Brain pericyte (primary cell): Measurements from ENCODE around the gene IRS2.
"Not testable (repeated sequence)": the region's sequence is repeated elsewhere in the genome, so short reads cannot be mapped to it uniquely, and the experiment has no call there.

Experiments
- DNase-seq: peaks from one replicate; pipeline ENCODE4 v3.0.0-alpha.2; 2012; ENCODE audit warnings: low read depth, low spot score

The IRS2 gene

DNA sequence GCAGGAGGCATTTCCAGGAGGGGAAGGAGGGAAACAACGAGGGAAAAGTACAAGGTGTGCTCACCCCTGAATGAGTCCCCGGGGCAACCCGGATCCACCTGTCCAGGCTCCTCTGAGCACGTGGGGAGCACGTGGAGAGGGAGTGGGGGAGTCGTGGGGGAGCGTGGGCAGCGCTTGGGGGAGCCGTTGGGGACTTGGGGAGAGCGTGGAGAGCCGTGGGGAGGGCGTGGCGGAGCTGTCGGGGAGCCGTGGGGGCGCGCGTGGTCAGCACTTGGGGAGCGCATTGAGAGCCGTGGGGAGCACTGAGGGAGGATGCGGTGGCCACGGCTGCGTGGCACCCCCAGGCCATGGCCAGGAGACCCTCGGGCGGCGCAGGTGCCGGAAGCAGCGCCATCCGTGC, 52.8 kb downstream of the IRS2 start:
- DNase-seq = no peak

DNA sequence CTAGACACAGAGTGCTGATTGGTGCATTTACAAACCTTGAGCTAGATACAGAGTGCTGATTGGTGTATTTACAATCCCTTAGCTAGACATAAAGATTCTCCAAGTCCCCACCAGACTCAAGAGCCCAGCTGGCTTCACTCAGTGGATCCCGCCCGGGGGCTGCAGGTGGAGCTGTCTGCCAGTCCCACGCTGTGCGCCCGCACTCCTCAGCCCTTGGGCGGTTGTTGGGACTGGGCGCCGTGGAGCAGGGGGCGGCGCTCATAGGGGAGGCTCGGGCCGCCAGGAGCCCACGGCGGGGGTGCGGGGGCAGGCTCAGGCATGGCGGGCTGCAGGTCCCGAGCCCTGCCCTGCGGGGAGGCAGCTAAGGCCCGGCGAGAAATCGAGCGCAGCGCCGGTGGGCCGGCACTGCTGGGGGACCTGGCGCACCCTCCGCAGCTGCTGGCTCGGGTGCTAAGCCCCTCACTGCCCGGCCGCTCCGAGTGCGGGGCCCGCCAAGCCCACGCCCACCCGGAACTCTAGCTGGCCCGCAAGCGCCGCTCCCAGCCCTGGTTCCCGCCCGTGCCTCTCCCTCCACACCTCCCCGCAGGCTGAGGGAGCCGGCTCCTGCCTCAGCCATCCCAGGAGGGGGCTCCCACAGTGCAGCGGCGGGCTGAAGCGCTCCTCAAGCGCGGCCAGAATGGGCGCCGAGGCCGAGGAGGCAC, 53.8 kb downstream of the IRS2 start:
- not testable (repeated sequence) for DNase-seq

DNA sequence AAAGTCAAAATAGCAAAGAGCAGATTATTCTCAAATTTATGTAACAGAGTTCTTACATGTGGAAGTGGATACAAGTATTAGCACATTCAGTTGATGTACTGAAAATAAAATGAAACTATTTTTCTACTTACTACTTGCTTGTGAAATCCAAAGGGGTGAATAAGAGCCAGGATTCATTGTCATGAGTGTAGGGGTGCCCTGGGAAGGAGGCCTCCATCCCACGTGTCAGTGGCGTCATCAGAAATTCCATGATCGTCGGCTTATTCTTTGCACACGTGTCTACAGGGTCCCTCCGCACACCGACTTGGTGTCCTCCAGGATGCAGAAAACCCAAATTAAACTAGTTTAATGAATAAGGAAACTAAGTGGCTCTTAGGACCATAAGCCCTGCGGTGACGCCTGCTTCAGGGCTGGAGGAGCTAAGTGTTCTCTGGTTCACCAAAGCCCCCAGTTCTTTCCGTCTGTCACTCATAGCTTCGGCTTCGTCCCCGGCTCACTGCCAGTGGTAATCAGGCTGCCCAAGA, 55.5 kb downstream of the IRS2 start:
- DNase-seq = no peak

DNA sequence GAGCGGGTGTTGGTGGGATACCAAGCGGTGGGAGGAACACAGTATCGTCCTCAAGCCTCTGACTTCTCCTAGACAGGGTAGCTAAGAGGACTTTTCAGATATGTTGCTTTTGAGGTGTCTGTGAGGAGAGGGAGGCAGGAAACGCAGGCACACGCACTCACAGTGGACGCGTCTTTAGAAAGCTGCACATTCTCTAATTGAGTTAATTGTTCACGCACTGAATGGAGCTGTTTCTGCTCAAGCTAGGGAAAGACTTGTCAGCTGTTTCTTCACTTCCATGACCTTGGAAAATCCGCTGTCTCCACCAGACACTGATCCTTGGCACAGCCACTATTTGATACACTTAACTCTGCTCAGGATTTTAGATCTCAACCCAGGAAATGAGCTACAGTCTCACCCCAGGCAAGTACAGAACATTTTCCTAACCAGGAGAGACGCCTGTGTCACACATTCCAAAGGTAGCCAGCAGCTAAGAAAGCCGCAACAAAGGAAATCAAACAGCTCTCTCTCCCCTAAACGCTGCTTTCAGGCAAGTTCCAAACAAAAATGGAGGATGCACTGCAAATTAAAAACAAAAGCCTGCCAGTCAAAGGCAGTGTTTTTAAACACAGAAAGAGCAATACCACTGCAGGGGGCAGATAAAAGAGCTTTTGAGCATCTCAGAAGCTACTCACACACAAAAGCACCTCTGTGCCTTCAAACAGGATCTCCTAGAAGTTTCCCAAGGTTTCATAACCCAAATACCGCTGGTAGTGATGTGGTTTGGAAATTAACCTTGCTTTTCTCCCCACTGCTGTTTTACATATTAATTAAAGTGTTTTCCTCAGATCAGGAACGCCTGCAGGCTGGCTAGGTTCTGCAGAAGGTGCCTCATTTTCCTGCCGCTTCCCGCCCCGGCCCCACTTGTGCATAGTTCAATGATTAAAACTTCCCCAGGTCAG, 57.3 kb downstream of the IRS2 start:
- DNase-seq = no peak

DNA sequence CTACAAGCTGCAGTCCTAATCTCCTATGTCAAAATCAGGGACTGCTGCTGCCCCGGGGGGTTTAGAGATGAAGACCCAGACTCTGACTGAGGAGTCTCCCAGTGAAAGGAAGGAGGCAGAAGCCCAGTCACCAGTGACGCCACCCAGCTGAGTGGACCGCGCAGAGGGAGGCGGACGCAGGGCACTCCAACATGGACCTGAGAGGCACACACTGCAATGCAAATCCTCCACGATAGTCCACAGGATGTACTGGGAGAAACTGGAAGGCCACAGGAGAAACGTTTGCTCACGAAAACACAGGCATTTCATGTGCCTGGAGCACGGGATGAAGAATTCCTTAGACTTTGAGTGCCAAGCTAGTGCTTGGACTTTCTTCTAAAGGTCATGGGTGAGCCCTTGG, 58.3 kb downstream of the IRS2 start:
- DNase-seq = no peak

DNA sequence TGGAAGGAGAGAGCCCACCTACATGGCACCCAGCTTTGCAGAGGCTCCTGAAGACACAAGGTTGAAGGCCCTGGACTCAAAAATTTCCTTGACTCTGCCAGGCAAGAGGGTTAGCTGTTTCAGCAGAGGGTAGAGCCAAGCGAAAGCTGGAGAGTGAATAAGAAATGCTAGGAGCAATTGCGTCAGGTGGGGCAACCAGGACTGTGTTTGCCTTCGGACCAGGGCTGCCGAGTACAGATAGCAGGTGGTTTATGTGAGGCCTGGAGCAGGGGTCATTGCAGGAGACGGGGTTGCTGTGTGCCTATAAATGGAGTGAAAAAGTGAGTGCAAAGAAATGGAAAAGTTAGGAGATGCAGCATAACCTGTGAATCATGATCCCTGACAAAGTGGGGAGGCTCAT, 59.1 kb downstream of the IRS2 start:
- no peak for DNase-seq

DNA sequence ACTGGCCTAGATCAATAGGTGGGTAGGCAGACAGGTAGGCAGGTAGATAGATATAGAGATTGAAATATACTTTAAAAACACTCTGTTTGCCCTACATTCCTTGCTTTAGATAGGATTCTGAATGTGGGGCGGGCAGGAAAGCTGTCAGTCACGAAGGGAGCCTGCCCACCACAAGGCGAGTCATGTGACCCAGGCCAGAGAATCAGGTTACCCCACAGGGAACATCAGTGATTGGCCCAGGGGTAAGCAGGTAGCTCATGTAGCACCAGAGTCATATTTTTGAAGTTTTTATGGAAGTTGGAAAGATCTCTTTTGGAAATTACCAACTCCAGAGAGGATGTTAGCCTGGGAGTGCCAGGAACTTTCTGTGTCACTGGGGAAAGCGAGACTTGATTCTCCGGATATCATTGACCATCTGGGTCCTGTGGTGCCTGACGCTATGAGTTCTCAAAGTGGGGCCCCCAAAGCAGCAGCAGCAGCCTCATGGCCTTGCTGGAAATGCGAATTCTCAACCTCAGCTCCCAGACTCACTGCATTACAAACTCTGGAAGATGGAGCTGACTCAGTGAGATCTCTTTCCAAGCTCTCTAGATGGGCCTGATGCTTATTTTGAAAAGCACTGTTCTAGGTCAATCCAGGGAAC, 60.3 kb downstream of the IRS2 start:
- no peak for DNase-seq

DNA sequence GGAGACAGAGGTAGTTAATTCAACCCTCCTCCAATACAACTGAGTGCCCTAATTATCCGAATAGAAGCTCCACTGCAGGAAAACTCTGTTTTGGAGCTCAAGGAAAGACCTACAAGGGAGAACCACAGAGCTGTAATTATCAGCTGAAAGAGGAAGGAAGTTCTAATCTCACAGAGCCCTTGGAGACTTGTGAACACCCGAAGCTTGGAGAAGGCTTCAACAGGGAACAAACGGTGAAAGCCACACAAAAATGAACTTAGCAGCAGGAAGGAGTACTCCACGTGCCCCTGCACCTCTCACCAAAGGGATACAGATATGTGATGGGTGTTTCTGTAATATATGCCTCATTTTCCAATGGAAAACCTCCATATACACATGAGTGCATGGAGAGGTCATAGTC, 61.1 kb downstream of the IRS2 start:
- DNase-seq = no peak

DNA sequence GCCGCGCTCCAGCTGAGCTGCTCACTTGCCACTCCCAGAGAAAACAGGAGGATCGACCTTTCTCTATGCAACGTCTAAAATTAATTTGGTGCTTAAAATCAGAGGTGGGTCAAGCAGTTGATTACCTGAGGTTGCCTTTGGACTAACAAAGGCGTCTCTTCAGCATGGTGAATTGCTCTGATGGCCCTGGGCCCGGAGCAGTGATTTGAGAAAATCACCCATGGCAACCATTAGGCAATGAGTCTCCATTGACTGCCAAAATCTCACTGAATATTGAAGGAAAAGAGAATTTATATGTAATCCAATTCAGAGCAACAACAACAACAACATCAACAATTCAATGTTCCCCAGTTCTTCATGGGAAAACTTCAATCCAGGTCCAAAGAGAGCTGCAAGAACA, 61.8 kb downstream of the IRS2 start:
- no peak for DNase-seq

DNA sequence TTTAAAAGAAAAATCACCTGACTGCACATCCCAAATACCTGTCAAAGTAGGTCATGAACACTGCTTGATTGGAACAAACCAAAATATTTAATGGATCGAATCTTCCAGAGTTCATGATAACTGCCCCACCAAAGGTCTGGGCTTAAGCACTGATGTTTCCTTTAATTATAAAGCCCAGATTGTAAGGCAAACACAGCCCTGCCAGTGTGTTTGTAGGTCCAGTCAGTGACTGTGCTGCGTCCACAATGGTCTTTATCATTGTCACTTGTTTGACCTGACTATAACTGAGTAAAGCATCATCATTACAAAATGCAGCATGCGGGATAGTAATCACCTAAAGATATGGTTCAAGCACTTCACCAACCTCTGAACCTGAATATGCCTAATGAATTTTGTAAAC, 63.3 kb downstream of the IRS2 start:
- DNase-seq = no peak

DNA sequence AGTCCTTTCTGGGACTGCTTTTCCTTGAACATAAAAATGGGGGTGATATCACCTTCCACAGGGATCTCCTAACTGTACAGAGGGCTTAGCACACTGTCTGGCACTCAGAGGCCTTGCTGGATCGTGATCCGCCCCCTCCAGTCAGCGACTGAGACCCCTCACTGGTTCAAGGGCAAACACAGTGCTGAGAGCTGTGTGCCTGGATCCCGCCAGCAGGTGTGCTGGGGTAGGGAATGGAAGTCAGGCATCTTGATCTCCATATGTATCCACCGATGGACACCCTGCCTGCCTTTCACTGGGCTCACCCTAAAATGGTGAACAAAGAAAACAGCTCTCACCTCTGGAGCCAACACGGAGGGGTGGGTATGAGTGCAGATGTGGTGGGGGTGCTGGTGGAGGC, 64.3 kb downstream of the IRS2 start:
- no peak for DNase-seq

DNA sequence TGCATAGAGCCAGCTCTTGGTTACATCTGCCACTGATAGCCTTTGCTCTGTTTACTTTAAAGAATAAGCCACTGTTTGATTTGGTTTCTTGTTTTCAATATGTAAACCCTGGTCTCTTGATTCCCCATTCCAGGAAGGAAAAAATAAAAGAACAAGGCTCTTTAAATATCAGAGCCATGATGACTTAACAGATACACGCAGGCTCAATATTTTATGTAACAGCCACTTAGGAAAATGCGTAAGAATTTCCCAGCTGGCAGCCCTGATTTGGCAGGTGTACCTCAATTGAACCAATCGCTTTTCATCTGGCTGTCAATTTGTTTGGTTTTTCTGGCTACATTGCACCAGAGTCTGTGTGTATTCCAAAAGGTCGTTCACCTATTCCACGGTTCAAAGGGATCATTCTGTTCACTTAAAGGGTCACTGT, 65.6 kb downstream of the IRS2 start:
- DNase-seq = no peak

DNA sequence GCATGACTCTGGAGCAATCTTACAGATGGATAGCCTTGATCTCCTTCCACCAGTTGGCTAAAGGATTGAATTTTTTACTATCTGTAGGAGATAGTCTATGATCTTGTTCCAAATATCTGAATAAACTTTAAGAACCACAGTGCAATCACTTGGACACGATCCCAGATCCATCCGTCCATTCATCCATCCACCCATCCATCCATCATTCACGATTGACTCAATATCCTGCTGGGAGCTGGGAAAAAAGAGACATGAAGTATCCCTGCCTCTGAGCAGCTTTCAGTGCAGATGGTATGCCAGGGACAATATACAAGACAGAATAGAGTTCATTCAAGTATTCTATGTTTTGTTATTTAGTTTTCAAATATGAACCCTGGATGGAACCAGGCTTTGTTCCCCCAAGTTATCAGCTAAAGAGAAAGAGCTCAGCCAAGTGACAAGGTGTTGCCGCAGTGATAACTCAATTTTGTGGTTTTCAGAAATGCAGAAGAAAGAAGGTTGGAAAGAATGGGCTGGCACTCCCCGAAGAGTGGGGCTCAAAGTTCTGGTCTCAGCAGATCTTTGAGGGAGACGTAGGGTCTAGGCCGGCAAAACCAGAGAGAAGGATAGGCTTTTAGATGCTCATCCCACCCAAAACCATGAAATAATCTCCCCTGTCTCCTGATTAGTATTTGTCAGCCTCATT, 66.3 kb downstream of the IRS2 start:
- DNase-seq = no peak

DNA sequence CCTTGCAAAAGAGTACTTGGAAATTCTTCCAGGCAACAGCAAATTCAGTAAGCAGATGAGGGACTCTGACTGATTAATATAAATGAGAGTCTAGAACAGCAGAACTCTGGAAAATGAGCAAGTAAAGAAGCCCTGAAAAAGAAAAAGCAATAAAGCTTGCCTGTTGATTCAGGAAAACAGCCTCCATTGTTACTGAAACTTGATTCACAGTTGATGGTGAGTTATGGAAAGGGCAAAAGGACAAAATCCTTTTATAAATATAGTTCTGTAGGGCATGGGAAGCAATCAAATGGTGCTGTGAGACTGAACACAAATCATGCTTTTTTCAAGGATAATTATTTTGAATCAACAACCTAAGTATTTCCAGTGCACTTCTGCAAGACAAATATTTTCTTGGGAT, 67.7 kb downstream of the IRS2 start:
- DNase-seq = no peak

DNA sequence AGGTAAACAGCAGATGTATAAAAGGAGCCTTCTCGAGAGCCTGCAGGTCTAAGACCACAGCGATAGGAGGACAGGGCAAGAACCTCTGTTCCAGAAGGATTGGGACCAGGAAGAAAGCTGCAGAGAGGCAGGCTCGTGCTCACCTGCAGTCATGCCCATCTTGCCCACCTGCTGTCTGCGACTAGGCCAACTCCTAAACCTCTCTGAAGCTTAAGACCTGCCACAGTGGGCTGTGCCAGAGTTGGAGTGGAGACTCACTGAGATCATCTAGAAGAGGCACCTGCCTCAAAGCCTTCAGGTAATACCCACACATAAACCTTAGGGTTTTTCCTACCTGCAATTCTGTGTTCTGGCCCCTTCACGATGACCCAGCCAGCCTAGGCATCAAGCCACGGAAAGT, 68.7 kb downstream of the IRS2 start:
- no peak for DNase-seq

DNA sequence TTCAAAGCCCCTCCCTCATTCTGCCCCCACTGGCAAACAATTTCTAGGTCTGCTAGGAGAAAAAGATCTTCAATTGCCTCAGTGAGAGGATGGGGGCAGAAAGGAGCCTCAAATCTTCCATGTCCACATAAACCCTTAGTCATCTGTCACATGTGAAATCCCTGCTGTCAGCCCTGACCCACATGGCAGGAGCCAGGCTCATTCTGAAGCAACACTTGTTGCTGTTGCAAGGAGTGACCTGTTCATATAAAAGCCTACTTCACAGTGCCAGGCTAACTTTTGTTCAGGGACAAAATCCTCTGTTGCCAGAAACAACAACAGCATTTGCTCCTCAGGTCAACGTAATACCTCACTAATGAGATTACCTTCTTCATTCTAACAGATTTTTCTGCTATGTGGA, 70.5 kb downstream of the IRS2 start:
- DNase-seq = peak; percentile 17

DNA sequence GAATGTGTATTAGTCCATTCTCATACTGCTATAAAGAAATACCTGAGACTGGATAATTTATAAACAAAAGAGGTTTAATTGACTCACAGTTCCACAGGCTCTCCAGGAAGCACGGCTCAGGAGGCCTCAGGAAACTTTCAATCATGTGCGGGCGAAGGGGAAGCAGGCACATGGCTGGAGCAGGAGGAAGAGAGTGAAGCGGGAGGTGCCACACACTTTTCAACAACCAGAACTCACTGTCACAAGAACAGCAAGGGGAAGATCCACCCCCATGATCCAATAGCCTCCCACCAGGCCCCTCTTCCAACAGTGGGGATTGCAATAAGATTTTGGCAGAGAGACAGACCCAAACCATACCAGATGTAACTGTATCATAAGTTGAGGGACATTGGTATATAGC, 72.7 kb downstream of the IRS2 start:
- no peak for DNase-seq

DNA sequence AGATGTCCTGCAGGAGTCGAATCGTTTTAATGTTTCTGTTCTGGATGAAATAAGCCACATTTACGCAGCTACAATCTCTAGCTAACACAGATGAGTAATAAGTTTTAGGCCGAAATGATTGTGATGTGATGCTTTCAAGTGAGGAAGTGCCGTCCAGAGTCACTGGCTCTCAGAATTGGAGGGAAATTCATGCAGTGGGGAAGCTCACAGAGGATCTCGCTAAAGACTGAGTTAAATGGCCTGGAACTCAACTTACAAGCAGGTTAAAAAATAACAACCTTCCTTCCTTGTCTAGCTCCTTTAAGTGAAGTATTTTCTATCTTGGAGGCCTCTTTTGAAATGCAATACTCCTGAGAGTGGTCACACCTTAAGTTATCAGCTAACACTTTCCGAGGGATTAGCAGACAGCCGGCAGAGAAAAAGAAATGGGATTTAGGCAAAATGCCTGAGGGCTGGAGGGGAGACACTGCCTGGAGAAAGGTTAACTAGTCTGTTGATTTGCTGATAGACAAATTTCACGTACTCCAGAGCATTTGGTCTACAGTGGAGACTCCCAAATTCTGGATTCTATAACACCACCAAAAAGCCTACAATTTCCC, 74.2 kb downstream of the IRS2 start:
- DNase-seq = no peak

DNA sequence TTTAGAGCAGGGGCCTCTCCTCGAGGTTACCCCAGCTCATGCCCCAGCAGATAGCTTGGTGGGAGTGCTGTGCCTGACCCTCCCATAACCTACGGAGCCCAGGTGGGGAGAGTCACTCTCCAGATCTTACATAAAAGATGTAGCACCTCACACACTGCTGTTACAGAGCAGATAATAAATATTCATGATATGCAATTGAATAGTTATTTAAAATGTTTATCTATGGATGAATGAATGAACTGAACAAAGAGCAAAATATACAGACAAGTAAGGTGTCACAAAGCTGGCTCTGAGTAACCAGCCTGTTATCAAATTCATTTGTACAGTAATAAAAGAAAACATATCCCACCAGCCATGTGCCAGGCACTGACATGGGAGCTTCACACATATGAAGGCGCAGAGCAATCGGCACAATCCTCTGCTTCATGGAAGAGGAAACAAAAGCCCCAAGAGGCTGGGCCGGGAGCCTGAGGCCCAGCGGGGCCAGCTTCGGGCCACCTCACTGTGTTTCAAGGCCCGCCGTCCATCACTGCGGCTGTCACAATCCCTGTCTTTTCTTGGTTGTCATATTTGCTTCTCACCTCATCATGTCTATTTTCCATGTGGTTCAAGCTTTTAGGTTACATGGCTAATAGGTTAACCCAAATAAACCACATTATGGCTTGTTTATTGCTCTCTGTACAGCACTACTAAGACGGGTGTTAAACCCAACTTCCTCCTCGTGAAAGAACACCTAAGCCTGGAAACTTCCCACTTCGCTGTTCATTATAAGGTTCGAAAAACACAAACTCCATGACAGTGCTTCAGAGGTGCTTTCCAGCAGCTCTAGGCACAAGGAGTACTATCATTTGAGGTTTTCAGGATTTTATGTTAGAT, 78.4 kb downstream of the IRS2 start:
- no peak for DNase-seq

DNA sequence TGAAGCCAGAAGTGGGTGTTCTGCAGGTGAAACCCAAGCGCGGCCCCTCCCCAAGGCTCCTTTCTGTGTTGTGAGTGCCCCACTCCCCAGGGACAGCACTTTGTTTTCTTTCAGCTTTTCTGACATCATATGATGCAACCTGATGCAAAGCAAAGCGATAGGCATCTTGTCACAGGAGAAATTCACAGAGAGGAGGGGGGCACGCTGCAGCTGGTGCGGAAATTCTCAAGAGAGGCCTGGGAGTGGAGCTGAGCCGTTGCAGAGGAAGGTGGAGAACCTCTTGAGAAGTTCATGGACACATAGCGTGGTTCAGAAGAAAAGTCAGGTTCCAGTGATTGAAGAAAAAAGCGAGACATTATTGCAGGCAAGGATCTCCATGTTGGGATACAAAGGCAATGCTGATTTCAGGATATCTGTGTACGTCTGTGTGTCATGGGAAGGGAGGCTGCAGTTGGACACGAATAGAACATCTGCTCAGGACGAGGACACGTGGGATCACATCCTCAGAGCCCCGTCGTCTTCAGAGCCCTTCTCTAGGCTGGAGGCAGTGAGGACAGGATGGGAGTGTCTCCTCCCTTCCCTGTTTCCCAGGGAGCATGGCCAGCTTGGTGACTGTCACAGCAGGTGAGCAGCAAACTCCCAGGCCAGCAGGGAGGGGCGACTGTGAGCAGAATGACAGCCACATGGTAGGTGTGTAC, 79.2 kb downstream of the IRS2 start:
- DNase-seq = no peak
